Measurements from ENCODE around the gene PRKCSH. TPM values are rescaled to one million over a fixed set of nuclear protein-coding genes. Genes with fewer than 3 reads are reported as not detected.
"Not testable (repeated sequence)": the region's sequence is repeated elsewhere in the genome, so short reads cannot be mapped to it uniquely, and the experiment has no call there.

Gene PRKCSH
- total and polyA plus RNA-seq, 2 donors from 2014 or later: 182 to 278 TPM

- TF ChIP-seq CTCF (IDR thresholded peaks at IDR 0.05; ENCODE audit: borderline replicate concordance, extremely low read depth, insufficient read depth): no peak
- Histone ChIP-seq H3K27ac (ENCODE audit: low read depth in 2 of 2, low read length in 2 of 2) (no peak overlapping the region), H3K4me3 (ENCODE audit: low read length in 3 of 3) (no peak overlapping the region), H3K27me3 (ENCODE audit: control insufficient read depth, insufficient read depth, low read length) (no peaks in the 10 kb centered on the region), H3K36me3 (ENCODE audit: control insufficient read depth in 2 of 3, insufficient read depth in 3 of 3, low read length in 3 of 3) (peaks cover 0 to 4% (median 0%) of the 10 kb centered on the region in 3 donors), H3K9me3 (ENCODE audit: control insufficient read depth in 2 of 3, insufficient read depth in 1 of 3, low read length in 3 of 3) (no peaks in the 10 kb centered on the region), H3K9ac (ENCODE audit: low read length in 3 of 3) (no peak overlapping the region), H3K4me1 (ENCODE audit: control insufficient read depth in 2 of 3, insufficient read depth in 2 of 3, low read depth in 1 of 3, low read length in 3 of 3) (no peaks in the 10 kb centered on the region)
- DNase-seq (peak in 1 of 5 donors; percentile 58), FAIRE-seq (no peak)
- intact Hi-C loops (cut with DNase I): no loop called here
Measured at GRCh38 chr19:11452620-11453310, 17.3 kb downstream of the PRKCSH start.

GRCh38 chr19:11453468-11454341, 18.3 kb downstream of the PRKCSH start:
- DNase-seq: no peak

GRCh38 chr19:11455233-11455554, 19.8 kb downstream of the PRKCSH start:
- H3K9ac ChIP-seq (ENCODE audit: low read length in 3 of 3); H3K4me3 ChIP-seq (ENCODE audit: low read length in 3 of 3); H3K36me3 ChIP-seq (ENCODE audit: control insufficient read depth in 2 of 3, insufficient read depth in 3 of 3, low read length in 3 of 3); H3K4me1 ChIP-seq (ENCODE audit: control insufficient read depth in 2 of 3, insufficient read depth in 2 of 3, low read depth in 1 of 3, low read length in 3 of 3); DNase-seq; H3K9me3 ChIP-seq (ENCODE audit: control insufficient read depth in 2 of 3, insufficient read depth in 1 of 3, low read length in 3 of 3); FAIRE-seq; H3K27me3 ChIP-seq (ENCODE audit: control insufficient read depth, insufficient read depth, low read length); H3K27ac ChIP-seq (ENCODE audit: low read depth in 2 of 2, low read length in 2 of 2); intact Hi-C loops (cut with DNase I): not testable (repeated sequence)

More at GRCh38 chr19:11453468-11454341, 18.3 kb downstream of the PRKCSH start:
- H3K9me3 ChIP-seq (ENCODE audit: control insufficient read depth in 2 of 3, insufficient read depth in 1 of 3, low read length in 3 of 3): no peaks in the 10 kb centered on the region
- H3K4me1 ChIP-seq (ENCODE audit: control insufficient read depth in 2 of 3, insufficient read depth in 2 of 3, low read depth in 1 of 3, low read length in 3 of 3): no peaks in the 10 kb centered on the region
- TF ChIP-seq CTCF (IDR thresholded peaks at IDR 0.05; ENCODE audit: borderline replicate concordance, extremely low read depth, insufficient read depth): no peak
- H3K4me3 ChIP-seq (ENCODE audit: low read length in 3 of 3): no peak overlapping the region
- no peaks in the 10 kb centered on the region for H3K36me3 ChIP-seq (ENCODE audit: control insufficient read depth in 2 of 3, insufficient read depth in 3 of 3, low read length in 3 of 3)
- FAIRE-seq: no peak
- H3K27ac ChIP-seq (ENCODE audit: low read depth in 2 of 2, low read length in 2 of 2): no peak overlapping the region
- no peaks in the 10 kb centered on the region for H3K27me3 ChIP-seq (ENCODE audit: control insufficient read depth, insufficient read depth, low read length)
- H3K9ac ChIP-seq (ENCODE audit: low read length in 3 of 3): no peak overlapping the region
- intact Hi-C loops (cut with DNase I): no loop called here

- Histone ChIP-seq H3K9me3 (ENCODE audit: control insufficient read depth in 2 of 3, insufficient read depth in 1 of 3, low read length in 3 of 3) (no peaks in the 10 kb centered on the region), H3K36me3 (ENCODE audit: control insufficient read depth in 2 of 3, insufficient read depth in 3 of 3, low read length in 3 of 3) (no peaks in the 10 kb centered on the region), H3K27me3 (ENCODE audit: control insufficient read depth, insufficient read depth, low read length) (no peaks in the 10 kb centered on the region), H3K9ac (ENCODE audit: low read length in 3 of 3) (no peak overlapping the region), H3K4me3 (ENCODE audit: low read length in 3 of 3) (no peak overlapping the region), H3K4me1 (ENCODE audit: control insufficient read depth in 2 of 3, insufficient read depth in 2 of 3, low read depth in 1 of 3, low read length in 3 of 3) (no peaks in the 10 kb centered on the region), H3K27ac (ENCODE audit: low read depth in 2 of 2, low read length in 2 of 2) (no peak overlapping the region)
- no peak for DNase-seq
- intact Hi-C loops (cut with DNase I): no loop called here
- no peak for TF ChIP-seq CTCF (IDR thresholded peaks at IDR 0.05; ENCODE audit: borderline replicate concordance, extremely low read depth, insufficient read depth)
- FAIRE-seq: no peak
Measured at GRCh38 chr19:11456659-11457058, 21.2 kb downstream of the PRKCSH start.

Measured in kidney (tissue), 14 donors.